Stimulated activated CD8-positive, alpha-beta memory T cell treated with anti-CD3 and anti-CD28 coated beads, Interleukin-4, amount 100 ng/mL, for 24 hours (primary cell): ENCODE measurements around the gene AP1S1.

Experiments
- DNase-seq: peaks from one replicate; pipeline ENCODE4 v3.0.0-alpha.2; 2020; ENCODE audit warnings: low read depth

Gene AP1S1

DNA sequence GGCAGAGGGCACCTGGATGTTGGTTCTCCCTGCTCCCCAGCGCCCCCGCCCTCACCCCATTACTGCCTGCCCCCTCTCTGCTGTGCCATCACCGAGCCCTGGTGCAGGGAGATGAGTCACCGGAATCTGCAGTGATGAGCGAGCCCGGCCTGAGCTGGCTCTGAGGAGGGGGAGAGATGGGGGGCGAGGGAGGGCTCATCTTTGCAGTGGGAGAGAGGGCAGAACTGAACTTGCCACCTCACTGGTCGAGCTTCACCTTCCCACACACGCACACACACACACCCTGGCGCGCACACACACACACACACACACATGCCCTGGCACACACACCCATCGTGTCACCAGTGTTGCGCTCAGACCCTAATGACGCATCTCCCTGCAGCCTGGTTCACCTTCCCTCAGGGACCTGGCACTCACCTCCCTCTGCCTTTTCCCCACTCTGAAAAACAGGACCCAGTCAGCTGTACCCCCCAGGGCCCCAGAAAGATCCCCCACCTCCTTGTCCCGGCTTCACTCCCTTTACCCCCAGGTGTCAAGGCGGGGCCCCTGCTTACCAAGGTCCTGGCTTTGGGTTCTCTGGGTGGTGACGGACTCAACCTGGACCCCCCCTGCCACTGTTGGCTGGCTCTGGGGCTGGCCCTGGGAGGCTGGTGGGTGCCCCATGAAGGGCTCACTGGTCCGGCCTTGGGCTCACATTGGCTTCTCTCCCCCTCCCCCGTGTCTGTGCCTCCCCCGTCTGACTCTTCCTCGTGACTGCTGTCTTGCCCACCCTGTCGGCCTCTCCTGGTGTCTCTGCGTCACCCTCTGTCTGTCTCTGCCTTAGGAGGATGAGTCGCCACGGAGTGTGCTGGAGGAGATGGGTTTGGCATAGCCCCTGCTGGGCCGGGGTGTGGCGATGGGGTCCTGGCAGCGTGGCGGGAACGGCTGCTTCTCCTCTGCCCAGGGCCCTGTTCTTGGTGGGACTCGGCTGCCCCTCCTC, 5.7 kb downstream of the AP1S1 start:
- DNase-seq = no peak

DNA sequence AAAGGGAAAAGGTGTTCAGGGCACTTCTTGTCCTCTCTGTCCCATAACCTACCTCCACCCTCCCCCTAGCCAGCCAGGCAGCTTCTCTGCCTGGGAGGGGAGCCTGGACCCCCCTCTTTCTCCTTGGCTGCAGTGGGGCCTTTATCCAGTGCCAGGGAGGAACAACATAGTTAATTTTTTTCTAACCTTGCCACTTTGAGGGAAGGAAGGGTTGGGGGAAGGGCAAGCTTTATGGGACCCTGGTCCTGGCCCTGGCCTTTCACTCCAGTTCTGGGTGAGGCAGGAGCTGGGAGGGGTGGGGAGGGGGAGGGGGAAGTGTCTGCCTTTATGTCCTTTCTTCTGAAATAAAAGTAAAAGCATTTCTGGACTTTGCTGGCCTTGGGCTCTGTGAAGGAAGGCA, 6.6 kb downstream of the AP1S1 start:
- DNase-seq = no peak

DNA sequence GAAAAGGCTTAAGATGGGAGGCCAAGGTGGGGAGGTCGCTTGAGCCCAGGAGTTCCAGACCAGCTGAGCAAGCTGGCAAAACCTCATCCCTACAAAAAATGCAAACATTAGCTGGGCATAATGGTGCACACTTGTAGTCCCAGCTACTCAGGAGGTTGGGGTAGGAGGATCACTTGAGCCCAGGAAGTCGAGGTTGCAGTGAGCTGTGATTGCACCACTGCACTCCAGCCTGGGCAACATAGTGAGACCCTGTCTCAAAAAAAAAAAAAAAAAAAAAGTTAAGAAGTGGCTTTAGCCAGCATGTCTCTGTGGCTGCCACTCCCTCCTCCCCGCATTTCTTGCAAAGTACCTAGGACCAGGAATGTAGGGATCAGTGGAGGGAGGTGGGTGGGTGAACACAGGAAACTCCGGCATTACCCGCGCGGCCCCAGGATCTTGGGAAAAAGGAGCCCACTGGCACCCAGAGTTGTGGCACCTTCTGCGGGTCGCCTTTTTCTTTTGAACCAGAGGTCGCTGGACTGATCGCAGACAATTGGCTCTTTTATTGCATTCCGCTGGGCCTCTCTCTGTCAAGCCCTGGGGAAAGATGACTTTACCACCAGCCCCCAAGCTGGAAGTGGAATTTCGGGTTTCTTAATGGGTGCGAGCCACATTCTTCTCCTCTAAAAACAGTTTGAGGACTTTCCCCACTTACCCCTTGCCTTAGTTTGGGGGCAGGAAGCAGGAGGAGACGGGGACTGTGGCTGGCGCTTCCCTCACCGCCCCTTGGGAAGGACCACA, 7.6 kb downstream of the AP1S1 start:
- no peak for DNase-seq

DNA sequence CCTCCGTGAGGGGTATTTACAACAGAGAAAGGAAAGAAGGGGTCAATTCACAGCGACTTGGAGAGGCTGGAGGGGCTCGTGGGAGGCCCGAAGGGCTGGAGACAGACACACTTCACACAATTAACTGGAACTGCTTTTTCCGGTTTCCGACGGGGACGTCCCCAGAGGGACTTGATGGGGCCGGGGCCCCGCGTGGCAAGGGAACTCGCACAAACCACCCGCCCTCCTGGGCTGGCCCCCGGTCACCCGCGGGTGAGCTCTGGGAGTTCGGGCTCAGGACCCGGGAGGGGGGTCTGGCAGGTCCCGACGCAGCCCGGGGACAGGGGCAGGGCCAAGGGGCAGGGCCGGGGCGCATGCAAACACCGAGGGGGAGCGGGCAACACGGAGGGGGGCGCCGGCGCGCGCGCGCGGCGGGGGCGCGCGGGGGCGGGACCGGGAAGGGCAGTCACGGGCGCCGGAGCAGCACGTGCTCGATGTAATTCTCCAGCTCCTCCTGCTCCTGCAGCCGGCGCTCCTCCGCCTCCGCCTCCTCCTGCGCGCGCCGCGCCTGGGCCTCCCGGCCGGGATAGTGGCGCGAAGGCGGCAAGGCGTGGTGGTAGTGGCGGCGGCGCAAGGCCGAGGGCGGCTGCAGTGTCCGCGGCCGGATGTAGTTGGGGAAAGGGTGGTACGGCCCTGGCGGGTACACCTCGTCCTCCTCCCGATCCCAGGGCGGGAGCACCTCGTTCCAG, 8.4 kb downstream of the AP1S1 start:
- no peak for DNase-seq

DNA sequence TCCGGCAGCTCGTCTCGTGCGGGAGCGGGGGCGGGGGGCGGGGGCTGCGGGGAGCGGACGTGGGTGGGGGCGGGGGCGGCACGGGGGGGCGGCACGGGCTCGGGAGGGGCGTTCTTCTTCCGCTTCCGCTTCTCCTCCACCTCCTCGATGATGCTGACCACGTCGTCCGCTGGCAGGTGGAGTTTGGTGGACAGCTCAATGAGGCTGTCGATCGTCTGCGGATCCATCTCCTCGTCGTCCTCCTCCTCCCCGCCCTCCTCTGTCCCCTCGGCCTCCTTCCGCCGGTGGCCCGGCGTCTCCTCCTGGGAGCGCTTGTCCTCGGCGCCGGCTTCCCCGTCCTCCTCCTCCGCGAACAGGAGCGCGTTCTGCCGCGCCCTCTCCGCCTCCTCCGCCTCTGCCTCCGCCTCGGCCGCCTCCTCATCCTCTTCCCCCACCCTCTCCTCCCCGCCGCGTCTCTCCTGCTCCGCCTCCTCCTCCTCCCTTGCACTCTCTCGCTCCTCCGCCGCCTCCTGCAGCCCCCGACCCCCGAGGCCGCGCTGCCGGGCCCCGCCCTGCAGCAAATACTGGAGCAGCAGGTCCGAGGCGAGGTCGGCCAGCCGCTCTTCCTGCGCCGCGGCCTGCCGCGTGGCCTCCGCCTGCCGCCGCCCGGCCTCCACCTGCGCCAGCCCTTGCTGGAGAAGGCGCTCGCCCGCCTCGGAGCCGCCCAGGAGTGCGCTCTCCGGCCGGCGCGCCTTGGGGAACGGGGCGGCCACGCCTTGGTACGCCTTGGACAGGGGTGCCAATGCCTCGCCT, 9.2 kb downstream of the AP1S1 start:
- no peak for DNase-seq

DNA sequence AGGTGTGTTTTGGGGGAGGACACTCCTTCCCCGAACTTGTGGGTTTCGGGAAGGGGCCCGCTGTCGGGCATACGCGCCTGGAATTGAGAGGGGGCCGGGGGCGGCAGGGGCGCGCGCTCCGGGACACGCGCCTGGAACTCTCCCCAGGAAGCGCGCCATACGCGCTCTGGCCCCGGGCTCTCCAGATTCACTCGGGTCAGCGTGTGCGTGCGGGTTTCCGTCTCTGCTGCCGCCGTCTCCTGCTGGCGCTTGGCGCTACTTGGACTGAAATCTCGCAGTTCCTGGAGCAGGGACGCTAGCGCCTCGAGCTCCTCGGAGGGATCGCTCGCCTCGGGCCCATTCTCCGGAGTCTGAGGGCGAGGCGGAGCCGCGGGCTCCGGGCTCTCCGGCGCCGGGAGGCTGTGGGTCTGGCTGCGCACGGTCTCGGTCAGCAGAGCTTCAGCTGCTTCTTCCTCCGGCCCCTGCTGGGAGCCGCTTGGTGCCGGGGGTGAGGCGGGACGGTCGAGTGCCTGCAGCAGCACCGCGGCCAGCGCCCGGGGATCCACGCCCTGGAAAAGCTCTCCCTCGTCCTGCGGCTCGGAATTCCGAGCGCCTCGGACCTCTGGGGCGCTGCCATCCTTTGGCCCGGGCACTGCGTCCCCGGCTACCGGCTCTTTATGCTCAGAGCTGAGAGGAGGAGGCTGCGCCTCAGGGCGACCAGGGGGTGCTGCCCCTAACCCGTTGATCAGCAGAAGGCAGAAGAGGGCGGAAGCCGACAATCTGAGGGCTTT, 10.0 kb downstream of the AP1S1 start:
- DNase-seq = no peak

DNA sequence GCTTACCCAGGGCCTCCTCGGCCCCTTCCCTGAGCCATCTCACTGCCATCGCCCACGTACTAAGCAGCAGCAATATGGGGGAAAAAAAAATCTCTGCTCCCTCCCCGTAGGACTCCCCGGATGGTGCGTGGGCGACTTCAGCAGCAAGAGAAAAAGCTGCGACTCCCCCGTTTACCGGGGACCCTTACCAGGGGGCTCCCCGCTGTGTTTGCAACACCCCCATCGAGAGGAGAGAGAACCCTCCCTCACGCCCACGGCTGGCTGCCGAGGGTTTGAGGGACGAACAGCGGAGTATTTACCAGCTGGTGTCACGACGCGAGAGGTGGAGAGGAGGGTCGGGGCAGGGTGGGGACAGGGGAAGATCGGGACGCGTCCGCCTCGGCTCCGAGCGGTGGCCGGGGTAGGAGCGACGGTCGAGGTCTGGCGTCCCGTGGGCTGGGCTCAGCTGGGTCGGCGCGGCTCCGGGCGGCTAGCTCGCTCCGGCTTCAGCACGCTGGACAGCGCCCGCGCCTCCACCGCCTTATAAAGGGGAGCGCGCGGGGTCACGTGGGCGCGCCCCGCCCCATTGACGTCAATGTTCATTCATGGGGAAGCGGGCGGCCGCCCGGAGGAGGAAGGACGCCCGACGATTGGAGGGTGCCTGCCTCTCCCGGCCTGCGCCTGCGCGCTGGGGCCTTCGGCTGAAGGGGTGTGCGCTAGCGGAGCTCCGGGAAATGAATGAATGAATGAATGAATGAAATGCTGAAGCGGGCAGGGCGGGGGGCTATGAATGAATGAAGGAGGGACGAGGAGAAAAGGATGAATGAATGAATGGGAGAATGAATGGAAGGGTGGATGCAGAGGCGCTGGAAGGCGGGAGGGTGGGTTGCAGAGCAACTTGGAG, 11.0 kb downstream of the AP1S1 start, which contains the start of gene VGF:
Gene VGF (minus strand): TSS at position 495 of the 883 bp plus-strand sequence. CDS start 726 bp downstream, outside the sequence.
- peak; percentile 88 for DNase-seq

DNA sequence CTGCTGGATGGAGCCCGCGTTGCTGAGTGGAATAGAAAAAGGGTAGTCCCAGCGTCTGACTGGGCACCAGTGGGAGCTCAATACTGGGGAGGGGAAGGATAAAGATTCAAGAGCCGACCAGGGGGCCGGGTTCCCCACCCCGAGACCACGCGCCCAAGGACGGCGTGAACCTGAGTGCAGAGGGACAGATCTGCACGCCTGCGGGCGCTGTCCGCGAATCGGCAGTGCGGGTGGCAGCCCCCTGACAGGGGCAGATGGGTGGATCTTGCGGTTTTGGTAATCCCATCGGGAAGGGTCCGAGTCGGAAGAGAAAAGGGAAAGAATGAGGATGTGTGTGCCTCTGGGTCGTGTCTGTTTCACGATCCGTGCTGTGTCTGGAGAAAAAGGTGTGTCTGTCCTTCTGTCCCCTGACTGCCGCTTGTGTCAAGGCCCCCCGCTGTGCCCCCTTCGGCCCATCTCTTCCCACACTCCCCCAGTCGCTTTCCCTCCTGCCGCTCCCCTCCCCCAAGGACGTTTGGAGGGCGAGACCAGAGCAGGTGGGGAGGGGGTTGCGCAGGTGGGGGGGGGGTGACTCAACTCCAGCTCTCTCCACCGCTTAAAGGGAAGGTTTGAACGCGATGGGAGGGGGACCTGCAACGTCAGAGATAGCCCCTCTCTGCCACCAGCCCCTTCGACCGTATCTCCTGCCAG, 11.8 kb downstream of the AP1S1 start:
- DNase-seq = no peak

DNA sequence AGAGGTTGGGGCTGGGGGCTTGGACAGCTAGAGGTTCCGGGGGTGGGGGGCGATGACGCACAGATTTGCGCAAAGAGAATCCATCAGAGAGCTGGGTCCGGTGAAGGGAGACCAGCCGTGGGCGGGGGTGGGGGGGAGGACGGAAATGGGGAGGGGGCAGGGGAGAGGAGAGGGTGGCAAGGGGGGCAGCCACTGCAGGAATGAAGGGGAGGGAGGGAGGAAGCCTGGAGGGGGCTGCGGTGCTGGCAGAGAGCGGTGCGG, 12.3 kb downstream of the AP1S1 start:
- DNase-seq = no peak

DNA sequence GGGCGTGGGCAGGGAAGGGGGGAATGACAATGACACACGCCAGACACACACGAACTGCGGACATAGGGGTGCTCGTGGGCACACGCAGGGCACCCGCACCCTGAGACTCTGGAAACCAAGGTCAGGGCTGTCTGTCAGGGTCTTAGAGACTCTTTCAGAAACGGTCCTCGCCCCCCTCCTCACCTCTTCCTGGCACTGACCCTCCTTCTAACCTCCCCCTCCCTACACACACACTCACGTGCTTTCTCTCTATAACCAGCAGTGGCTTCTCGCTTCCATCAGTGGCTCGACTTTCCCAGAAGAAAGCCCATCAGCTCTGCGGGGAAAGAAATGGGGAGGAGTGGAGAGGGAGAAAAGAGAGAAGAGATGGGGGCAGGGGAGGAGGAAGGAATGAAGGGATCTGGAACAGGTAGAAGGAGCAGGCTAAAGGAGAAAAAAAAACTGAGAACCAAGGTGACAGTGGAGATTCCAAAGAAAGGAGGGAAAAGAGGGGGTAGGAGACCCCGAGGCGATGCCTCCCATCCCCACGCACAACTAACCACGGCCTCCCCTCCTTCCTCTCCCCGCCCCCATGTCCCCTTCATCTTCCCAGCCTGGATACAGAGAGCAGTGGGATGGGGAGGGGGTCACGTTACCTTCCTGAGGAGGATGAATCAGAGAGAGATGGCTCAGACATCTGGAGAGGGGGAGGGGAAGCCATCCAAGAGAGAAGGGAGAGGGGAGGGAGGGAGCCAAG, 12.8 kb downstream of the AP1S1 start:
- DNase-seq = no peak

DNA sequence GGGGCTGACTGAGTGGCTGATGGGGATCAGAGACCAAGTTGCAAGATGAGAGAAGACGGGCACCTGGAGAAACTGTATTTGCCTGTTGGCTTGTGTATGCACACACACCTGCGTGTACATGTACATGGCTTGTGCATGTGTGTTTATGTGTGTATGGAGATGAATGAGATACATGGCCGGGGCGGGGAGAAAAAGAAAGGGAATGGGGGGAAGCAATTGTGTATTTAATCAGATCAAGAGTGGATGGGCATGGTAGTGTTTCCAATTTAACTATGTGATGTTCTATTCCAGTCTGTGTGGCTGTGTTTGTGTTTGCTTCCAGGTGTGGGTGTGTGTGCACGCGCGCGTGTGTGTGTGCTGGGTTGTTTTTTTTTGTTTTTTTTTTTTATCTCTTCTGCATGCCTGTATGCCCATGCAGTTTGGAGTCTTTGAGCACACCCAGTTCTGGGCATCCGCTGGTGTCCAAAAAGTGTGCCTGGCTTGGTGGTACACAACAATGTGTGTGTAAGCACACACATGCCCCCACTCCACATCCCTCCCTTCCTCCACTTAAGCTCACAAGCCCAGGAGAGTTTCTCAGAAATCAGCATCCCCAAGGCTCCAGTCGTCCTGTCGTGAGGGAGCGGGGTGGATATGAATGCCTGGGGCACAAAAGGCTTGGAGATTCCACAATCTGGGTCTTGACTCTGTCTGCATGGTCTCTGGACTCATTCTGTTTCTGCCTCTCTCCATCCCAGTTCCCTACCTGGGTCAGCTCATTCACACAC, 13.6 kb downstream of the AP1S1 start:
- DNase-seq = no peak

DNA sequence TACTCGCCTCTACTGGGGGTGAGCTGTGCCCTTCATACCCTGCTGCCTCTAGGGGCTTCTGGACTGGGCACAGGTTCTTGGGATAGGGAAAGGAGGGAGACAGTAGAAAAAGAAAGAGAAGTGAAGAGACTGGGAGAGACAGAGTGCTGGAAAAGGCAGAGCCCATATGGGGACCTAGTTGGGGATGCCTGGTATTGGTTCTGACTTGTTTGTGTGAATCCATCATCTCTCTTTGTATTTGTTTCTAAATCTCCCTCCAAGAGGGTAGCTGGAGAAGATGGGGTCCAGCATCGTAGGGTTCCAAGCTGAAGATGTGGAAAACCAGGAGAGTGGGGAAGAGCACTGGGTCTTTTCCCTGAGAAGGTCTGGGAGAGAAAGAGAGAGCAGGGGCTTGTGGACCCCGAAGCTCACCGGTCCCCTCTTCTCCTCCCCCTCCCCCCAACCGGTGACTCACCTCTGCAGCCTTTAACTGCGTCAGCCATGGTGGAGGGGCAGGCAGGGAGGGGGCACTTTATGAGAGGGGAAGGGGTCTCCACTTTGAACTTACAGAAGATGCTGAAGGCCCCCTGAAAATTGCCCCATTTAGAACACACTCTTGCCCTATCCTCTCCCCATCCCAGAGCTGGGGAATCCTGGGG, 14.3 kb downstream of the AP1S1 start:
- no peak for DNase-seq

DNA sequence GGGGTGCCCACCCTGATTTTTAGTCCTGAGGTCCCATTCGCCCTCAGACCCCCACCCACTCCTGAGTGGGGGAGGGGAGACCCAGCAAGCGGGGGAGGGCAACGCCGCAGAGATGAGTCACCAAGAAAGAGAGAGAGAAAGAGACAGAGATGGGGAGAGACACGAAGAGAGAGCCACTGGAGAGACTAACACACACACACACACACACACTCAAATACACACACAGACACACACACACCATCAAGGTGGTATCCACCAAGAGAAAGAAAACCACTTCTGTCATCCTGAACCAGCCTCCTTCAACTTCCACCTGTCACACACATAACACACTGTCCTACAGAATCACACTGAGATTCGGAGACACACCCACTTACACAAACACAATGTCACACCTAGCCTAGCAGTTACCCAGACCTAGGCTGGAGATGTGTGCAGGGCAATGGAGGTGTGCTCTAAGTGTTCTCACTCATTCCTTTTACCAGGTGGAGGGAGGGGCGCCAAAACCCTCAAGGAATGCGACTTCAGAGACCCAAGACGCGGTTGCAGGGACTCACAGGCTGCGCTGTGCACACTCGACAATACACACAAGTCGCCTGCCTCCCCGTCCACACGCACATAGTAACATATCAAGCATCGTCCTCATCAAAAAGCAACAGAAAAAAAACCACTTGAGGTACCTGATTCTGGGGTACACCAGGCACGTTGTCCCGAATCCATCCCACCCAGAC, 15.0 kb downstream of the AP1S1 start:
- no peak for DNase-seq

DNA sequence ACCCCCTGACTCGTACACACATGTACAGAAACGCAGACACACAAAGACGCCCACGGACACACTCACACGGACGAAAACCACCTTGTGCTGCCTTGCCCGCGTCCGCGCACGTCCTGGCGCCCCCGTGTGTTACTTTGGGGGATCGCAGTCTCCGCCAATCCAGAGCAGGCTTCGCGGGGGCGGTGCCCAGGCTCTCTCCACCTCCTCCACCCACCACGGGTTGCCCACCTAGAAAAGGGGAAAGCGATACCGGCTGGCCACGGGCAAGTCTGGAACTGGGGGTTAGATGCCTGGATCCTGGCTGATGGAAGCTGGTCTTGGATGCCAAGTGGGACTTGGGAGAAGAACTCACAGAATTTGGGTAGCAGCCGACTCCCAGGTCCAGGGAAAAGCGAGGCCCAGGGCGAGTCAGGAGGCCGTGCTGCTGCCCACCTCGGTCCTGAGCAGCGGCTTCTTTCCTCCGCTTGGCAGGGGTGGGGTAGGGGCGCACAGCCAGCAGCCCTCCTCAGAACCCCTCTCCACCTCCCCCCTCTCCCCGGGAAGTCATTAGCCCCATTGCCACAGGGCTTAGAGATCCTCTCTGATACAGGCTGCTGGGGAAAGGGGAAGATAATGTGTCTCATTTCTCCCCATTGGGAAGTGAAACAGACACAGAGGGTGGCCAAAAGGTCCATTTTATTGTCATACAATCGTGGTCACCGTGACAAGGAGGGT, 15.7 kb downstream of the AP1S1 start:
- DNase-seq = peak; percentile 66

DNA sequence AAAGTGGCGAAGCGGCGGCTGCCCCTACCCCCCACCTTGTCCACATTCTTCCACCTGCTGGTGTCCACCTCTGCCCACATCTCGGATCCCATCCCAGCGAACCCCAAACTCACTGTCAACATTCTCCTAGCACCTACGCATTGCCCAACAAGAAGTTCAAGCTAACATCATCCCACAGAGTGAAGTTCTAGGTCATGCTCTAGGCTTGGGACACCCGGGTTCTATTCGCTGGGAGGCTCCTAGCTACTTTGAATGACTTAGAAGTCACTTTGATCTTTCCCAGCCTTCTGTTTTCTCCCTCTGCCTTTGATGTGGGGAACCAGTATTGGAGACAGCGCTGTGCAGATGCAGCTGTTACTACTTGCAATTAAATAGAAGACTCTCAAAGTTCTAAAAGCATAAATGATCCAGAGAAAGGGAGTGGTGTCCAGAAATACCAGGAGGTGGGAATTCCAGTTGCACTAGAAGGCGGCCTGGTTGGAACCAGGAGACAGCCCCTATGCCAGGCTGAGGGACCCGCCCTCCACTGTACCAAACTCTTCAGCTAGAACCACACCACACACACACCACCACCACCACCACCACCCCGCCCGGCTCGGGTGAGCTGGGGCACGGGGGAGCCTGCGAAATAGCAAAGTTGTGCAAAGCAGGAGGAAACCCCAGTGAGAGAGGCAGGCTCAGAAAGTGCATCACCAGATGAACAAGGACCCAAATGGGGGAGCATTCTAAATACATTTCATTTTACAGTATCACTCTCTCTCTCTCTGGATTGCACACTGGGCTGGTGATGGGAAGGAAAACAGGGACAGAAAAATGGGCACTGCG, 16.6 kb downstream of the AP1S1 start:
- no peak for DNase-seq
